ENCODE measurements around the gene FYB2. TPM values are rescaled to one million over a fixed set of nuclear protein-coding genes. Genes with fewer than 3 reads are reported as not detected.

FYB2 gene
- total RNA-seq, 1 experiment from 2014 or later = not detected

DNA sequence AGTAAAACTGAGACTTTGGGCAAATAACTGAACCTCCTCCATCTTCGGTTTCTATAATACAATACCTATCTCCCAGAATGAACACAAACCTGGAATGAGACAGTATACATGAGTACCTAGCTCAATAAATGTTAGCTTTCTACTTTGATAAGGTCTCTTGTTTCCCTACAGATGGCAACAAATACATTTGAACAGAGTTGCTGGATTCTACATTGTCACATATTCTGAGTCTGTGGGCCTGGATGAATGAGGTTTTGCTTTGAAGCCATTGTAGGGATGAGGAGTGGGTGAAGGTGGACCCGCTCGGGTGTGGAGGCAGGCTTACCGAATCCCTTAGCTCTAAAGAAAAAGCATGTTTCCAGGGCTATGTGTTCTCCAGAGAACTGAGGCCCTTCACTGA is 13.9 kb upstream of the FYB2 start (continued):
- TF ChIP-seq, protein P1, sequence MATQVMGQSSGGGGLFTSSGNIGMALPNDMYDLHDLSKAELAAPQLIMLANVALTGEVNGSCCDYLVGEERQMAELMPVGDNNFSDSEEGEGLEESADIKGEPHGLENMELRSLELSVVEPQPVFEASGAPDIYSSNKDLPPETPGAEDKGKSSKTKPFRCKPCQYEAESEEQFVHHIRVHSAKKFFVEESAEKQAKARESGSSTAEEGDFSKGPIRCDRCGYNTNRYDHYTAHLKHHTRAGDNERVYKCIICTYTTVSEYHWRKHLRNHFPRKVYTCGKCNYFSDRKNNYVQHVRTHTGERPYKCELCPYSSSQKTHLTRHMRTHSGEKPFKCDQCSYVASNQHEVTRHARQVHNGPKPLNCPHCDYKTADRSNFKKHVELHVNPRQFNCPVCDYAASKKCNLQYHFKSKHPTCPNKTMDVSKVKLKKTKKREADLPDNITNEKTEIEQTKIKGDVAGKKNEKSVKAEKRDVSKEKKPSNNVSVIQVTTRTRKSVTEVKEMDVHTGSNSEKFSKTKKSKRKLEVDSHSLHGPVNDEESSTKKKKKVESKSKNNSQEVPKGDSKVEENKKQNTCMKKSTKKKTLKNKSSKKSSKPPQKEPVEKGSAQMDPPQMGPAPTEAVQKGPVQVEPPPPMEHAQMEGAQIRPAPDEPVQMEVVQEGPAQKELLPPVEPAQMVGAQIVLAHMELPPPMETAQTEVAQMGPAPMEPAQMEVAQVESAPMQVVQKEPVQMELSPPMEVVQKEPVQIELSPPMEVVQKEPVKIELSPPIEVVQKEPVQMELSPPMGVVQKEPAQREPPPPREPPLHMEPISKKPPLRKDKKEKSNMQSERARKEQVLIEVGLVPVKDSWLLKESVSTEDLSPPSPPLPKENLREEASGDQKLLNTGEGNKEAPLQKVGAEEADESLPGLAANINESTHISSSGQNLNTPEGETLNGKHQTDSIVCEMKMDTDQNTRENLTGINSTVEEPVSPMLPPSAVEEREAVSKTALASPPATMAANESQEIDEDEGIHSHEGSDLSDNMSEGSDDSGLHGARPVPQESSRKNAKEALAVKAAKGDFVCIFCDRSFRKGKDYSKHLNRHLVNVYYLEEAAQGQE (IDR thresholded peaks at IDR 0.05; ENCODE audit: low read depth) = no peak
- TF ChIP-seq EGR1 (IDR thresholded peaks at IDR 0.05; ENCODE audit: low read depth) = no peak
- no peak for TF ChIP-seq ZFX (IDR thresholded peaks at IDR 0.05)
- no peak for TF ChIP-seq EZH2 (IDR thresholded peaks at IDR 0.05)
- TF ChIP-seq CEBPB (IDR thresholded peaks at IDR 0.05; ENCODE audit: low read depth) = no peak
- TF ChIP-seq SIN3A (IDR thresholded peaks at IDR 0.05; ENCODE audit: low read depth) = no peak
- TF ChIP-seq CBX3 (IDR thresholded peaks at IDR 0.05; ENCODE audit: low read depth) = no peak
- TF ChIP-seq TCF7L2 (IDR thresholded peaks at IDR 0.05; ENCODE audit: borderline replicate concordance, extremely low read depth, insufficient read depth, insufficient read length) = no peak
- no peak for TF ChIP-seq POLR2AphosphoS5 (IDR thresholded peaks at IDR 0.05; ENCODE audit: low read depth, low read length)
- no peak for TF ChIP-seq YY1 (IDR thresholded peaks at IDR 0.05; ENCODE audit: extremely low read depth, insufficient replicate concordance, low read depth, low read length)
- no peak for TF ChIP-seq ELF1 (IDR thresholded peaks at IDR 0.05; ENCODE audit: borderline replicate concordance, low read depth)
